ENCODE results near the gene MEI4. TPM values are rescaled to one million over a fixed set of nuclear protein-coding genes. Genes with fewer than 3 reads are reported as not detected.

The MEI4 gene
- not detected for total RNA-seq

GRCh38 chr6:77652739-77653138 lies at the start of gene MEI4:
TSS of gene MEI4 (plus strand) at chr6:77653039. CDS start at chr6:77690672, 37,633 bp downstream.
- Mint-ChIP-seq H3K4me3 (no peak within 1 kb of the TSS), H3K9me3 (peaks cover 17% of the 10 kb centered on the region), H3K4me1 (no peaks in the 10 kb centered on the region), H3K27ac (no peak within 1 kb of the TSS), H3K27me3 (peaks cover 22% of the 10 kb centered on the region), H3K36me3 (ENCODE audit: low read depth) (no peaks in the 10 kb centered on the region)
- no peak for ATAC-seq (replicated peaks)

DNA sequence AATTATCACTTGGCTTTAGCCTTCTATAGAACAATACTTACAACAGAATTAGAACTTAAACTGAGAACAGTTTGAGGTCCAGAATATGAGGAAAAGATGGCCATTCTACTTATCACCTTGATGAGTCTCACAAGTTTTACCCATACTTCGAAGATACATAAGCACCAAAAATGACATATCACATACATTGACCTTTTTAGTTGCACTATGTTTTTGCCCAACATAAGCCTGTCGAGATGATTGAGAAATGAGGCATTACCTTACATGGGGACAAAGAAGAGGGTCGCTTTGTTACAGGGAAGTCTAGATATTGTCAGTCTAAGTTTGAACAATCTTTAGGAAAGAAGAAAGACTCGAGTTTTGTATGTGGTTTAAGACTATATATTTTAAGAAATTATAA lies 48.4 kb upstream of the MEI4 start:
- H3K27me3 Mint-ChIP-seq = no peaks in the 10 kb centered on the region
- peaks cover 14% of the 10 kb centered on the region for H3K9me3 Mint-ChIP-seq
- no peaks in the 10 kb centered on the region for H3K36me3 Mint-ChIP-seq (ENCODE audit: low read depth)
- H3K27ac Mint-ChIP-seq = no peak overlapping the region
- H3K4me1 Mint-ChIP-seq = no peaks in the 10 kb centered on the region
- H3K4me3 Mint-ChIP-seq = no peak overlapping the region
- ATAC-seq (replicated peaks) = no peak

GRCh38 chr6:77607004-77607403 lies 45.8 kb upstream of the MEI4 start:
- no peaks in the 10 kb centered on the region for H3K27me3 Mint-ChIP-seq
- H3K9me3 Mint-ChIP-seq = peaks cover 8% of the 10 kb centered on the region

GRCh38 chr6:77609106-77609505 lies 43.7 kb upstream of the MEI4 start:
- no peaks in the 10 kb centered on the region for H3K27me3 Mint-ChIP-seq
- peaks cover 8% of the 10 kb centered on the region for H3K9me3 Mint-ChIP-seq
- H3K4me3 Mint-ChIP-seq = no peak overlapping the region
- H3K27ac Mint-ChIP-seq = no peak overlapping the region
- no peak for ATAC-seq (replicated peaks)
- no peaks in the 10 kb centered on the region for H3K4me1 Mint-ChIP-seq
- H3K36me3 Mint-ChIP-seq (ENCODE audit: low read depth) = no peaks in the 10 kb centered on the region

More at GRCh38 chr6:77607004-77607403, 45.8 kb upstream of the MEI4 start:
- Mint-ChIP-seq H3K4me3 (no peak overlapping the region), H3K27ac (no peak overlapping the region), H3K4me1 (no peaks in the 10 kb centered on the region), H3K36me3 (ENCODE audit: low read depth) (no peaks in the 10 kb centered on the region)
- no peak for ATAC-seq (replicated peaks)

DNA sequence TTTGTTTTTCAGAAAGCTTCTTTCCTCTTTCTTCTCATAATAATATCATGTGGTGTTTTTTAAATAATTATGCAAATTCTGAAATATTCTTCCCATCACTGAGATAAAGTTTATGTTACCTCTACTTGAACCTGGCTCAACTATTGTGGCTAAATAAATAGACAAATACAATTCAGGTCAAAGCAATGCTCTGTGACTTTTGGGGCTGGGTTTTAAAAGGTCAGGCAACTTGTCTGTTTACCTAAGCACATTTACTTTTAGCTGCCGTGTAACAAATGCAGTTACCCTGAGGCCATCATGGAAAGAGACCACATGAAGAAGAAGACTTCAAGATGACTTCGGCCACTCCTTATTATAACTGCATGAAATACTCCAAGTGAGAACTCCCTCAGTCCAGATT lies 33.7 kb upstream of the MEI4 start:
- Mint-ChIP-seq H3K4me1 (no peaks in the 10 kb centered on the region), H3K27me3 (no peaks in the 10 kb centered on the region), H3K27ac (no peak overlapping the region), H3K9me3 (no peaks in the 10 kb centered on the region), H3K4me3 (no peak overlapping the region), H3K36me3 (ENCODE audit: low read depth) (no peaks in the 10 kb centered on the region)
- no peak for ATAC-seq (replicated peaks)

DNA sequence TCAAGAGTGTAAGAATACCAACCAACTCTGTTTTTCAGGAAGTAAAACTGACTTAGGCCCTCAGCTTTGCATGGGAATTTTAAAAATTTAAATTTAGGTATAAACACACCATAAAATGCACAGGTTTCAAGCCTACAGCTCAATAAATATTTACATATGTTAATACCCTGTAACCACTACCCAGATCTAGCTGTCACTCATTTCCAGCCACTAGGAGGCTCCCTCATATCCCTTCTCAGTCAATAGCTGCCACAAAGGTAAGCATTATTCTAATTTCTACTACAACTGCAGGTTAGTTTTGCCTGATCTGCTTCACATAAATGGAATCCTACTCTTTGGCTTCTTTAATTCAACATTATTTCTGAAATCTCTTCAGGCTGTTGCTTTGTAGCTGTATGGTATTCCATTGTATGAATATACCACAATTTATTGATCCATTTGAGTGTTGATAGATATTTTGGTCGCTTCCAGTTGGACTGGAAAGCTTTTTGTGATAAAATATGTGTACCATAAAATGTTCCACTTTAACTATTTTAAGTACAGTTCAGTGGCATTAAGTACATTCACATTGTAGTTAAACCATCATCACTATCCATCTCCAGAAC lies 32.5 kb upstream of the MEI4 start:
- H3K4me3 Mint-ChIP-seq = no peak overlapping the region
- H3K27me3 Mint-ChIP-seq = no peaks in the 10 kb centered on the region

GRCh38 chr6:77624515-77624914 lies 28.3 kb upstream of the MEI4 start:
- Mint-ChIP-seq H3K4me3 (no peak overlapping the region), H3K36me3 (ENCODE audit: low read depth) (no peaks in the 10 kb centered on the region), H3K27me3 (no peaks in the 10 kb centered on the region), H3K27ac (no peak overlapping the region), H3K9me3 (peaks cover 11% of the 10 kb centered on the region), H3K4me1 (no peaks in the 10 kb centered on the region)
- no peak for ATAC-seq (replicated peaks)

More for the DNA sequence above, 32.5 kb upstream of the MEI4 start:
- Mint-ChIP-seq H3K27ac (no peak overlapping the region), H3K36me3 (ENCODE audit: low read depth) (no peaks in the 10 kb centered on the region), H3K4me1 (no peaks in the 10 kb centered on the region), H3K9me3 (no peaks in the 10 kb centered on the region)
- no peak for ATAC-seq (replicated peaks)

DNA sequence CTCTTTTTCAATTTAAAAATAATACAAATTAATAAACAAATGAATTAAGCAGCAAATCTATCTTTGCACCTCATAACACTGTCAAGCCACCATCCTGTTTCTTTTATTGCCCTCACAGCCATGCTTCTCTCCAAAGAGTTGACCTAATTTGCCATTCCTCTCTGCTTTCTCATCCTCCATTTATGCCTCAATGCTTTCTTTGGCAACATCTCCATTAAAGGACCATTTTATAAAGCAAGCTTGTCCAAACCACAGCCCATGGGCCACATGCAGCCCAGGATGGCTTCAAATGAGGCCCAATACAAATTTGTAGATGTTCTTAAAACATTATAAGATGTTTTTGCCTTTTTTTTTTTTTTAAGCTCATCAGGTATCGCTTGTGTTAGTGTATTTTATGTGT lies 26.4 kb upstream of the MEI4 start:
- H3K4me3 Mint-ChIP-seq = no peak overlapping the region
- no peaks in the 10 kb centered on the region for H3K27me3 Mint-ChIP-seq
- peaks cover 11% of the 10 kb centered on the region for H3K9me3 Mint-ChIP-seq
- no peak overlapping the region for H3K27ac Mint-ChIP-seq
- no peak for ATAC-seq (replicated peaks)
- H3K36me3 Mint-ChIP-seq (ENCODE audit: low read depth) = no peaks in the 10 kb centered on the region
- no peaks in the 10 kb centered on the region for H3K4me1 Mint-ChIP-seq

GRCh38 chr6:77630014-77630413 lies 22.8 kb upstream of the MEI4 start:
- Mint-ChIP-seq H3K4me3 (no peak overlapping the region), H3K27me3 (no peaks in the 10 kb centered on the region), H3K36me3 (ENCODE audit: low read depth) (no peaks in the 10 kb centered on the region), H3K4me1 (no peaks in the 10 kb centered on the region), H3K27ac (no peak overlapping the region), H3K9me3 (peaks cover 11% of the 10 kb centered on the region)
- no peak for ATAC-seq (replicated peaks)

DNA sequence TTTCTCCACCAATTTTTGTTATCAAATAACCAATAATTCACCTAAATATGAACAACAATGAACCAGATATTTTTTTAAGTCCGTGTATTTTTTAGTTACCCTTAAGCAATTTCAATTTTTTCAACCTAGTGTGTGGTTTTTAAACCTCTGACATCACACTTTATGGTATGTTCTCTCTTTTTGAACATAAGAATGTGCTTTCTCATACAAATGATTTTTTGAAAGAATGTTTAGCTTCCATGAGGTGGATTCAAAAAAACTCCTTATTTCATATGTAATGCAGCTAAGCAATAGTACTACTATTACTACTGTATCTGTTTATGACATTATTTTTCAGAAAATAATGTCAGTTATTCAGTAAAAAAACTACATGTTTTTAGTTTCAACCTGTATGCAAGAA lies 19.4 kb upstream of the MEI4 start:
- no peaks in the 10 kb centered on the region for H3K4me1 Mint-ChIP-seq
- no peak overlapping the region for H3K4me3 Mint-ChIP-seq
- no peak overlapping the region for H3K27ac Mint-ChIP-seq
- no peaks in the 10 kb centered on the region for H3K9me3 Mint-ChIP-seq
- H3K36me3 Mint-ChIP-seq (ENCODE audit: low read depth) = no peaks in the 10 kb centered on the region
- no peaks in the 10 kb centered on the region for H3K27me3 Mint-ChIP-seq
- no peak for ATAC-seq (replicated peaks)

DNA sequence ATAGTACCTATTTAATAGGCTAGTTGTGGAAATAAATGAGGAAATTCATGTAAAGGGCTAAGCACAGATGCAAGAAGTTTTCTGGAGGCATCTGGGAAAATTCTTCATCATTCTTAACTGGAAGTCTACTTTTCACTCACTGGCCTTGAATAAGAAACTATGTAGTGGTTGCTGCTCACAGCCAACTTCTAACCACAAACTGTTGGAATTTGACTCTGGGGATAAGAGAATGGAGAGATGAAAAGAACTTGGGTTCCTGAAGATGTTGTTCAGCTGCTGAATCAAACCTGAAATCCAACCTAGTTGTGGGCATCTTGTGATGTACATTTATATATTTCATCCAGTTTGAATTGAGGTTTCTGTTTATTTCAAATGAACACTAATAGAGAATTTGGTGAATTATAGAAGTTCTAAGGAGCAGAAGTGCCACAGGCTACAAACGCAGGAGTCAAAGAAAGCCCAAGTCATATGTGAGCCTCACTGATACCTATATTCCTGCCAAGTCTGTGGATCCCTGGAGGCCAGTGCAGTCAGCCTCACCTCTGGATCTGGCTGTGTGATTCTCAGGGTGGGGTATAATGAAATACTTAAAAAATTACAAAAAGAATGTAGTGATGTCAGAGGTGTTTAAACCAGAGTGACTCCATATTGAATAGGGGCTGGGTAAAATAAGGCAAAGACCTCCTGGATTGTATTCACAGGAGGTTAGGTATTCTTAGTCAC lies 18.7 kb upstream of the MEI4 start:
- Mint-ChIP-seq H3K27ac (no peak overlapping the region), H3K36me3 (ENCODE audit: low read depth) (no peaks in the 10 kb centered on the region), H3K4me1 (no peaks in the 10 kb centered on the region), H3K27me3 (no peaks in the 10 kb centered on the region), H3K4me3 (no peak overlapping the region), H3K9me3 (no peaks in the 10 kb centered on the region)
- no peak for ATAC-seq (replicated peaks)

DNA sequence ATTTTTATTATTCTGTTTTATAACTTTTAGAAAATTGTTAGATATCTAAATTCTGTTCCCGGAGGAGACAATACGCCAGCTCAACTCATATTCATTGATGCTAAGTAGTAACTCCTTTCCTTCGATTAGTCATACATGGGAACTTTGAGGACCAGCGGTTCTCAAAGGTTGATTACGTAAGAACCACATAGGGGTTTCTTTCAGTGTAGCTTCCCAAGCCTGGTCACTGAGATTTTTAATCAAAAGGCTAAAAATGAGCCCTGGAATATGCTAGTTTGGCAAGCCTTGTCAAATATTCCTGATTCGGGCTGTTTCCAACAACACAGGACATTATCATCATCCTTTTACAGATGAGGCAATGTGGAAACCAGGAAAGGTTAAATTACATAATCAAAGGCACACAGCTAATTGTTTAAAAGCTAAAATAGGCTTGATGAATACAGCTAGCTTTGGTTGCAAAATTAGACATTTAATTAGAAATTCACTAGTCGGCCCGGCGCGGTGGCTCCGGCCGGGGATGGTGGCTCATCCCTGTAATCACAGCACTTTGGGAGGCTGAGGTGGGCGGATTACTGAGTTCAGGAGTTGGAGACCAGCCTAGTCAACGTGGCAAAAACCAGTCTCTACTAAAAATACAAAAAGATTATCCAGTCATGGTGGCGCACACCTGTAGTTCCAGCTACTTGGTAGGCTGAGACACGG lies 14.6 kb upstream of the MEI4 start:
- Mint-ChIP-seq H3K9me3 (no peaks in the 10 kb centered on the region), H3K36me3 (ENCODE audit: low read depth) (no peaks in the 10 kb centered on the region), H3K27me3 (no peaks in the 10 kb centered on the region), H3K4me3 (no peak overlapping the region), H3K4me1 (no peaks in the 10 kb centered on the region), H3K27ac (no peak overlapping the region)
- no peak for ATAC-seq (replicated peaks)

DNA sequence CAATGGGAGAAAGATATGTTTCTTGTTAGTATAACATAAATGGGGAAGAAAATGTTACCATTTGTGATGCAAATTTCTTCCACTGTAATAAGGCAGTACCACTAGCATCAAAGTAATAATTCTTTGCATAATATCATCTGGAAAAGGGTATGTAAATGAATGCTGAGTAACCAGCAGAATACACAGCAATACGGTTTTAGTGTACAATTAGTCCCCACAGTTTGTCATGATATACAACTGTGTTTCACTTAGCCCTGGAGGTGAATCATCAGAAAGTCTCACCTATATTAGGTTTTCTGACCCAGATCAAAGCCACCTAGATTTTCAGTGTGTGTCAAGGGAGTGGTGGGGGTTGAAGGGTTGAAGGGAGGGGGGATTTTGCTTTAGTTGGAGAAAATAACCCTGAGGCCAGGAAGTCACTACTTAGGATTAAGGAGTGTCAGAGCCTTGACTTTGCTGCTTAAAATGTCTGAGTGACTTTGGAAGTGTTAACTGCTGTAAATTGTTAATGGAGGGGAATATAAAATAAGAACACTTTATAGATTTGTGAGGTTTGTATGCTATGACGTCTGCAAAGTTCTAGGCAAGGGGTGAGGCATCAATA lies 8.6 kb upstream of the MEI4 start:
- ATAC-seq (replicated peaks) = no peak
- H3K27ac Mint-ChIP-seq = no peak overlapping the region
- no peaks in the 10 kb centered on the region for H3K4me1 Mint-ChIP-seq
- H3K4me3 Mint-ChIP-seq = no peak overlapping the region
- H3K27me3 Mint-ChIP-seq = peaks cover 11% of the 10 kb centered on the region
- H3K9me3 Mint-ChIP-seq = no peaks in the 10 kb centered on the region
- no peaks in the 10 kb centered on the region for H3K36me3 Mint-ChIP-seq (ENCODE audit: low read depth)

DNA sequence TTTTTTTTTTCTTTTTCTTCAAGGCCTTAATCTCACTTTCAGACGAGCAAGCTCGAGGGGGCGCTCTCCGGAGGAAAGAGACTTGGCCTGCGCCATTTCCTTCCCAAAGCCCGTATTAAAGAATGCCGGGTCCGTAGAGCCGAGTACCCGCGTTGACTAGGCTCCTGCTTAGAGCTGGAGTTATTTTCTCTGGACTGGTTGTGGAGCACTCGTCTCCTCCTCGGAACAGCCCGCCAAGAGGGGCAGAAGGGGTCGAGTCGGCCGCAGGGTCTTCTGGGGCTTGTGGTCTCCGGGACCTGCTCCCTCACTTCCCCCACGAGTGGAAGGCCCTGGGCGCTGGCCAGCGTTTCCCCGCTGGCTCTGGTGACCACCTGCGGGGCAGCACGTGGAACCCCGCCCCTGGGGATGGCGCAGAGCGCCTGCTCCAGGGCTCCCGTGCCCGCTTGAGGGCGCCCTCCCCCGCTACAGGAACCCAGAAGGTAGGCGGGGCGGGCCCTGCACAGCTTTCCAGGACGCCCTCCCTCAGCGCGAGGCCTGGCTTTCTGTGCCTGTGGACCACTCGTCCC lies 2.7 kb upstream of the MEI4 start:
- ATAC-seq (replicated peaks) = peak; percentile 59
- Mint-ChIP-seq H3K27me3 (peaks cover 25% of the 10 kb centered on the region), H3K4me3 (peak overlapping the region; percentile 14), H3K36me3 (ENCODE audit: low read depth) (no peaks in the 10 kb centered on the region), H3K4me1 (no peaks in the 10 kb centered on the region), H3K27ac (no peak overlapping the region), H3K9me3 (peaks cover 10% of the 10 kb centered on the region)
